PFSK-1 (cell line): ENCODE data around the gene BMPR2.

Experiments used
- POLR2AphosphoS5 ChIP-seq: IDR thresholded peaks from 2 replicates; pipeline ENCODE4 v1.6.1; 2012; ENCODE audit warnings: low read depth, mild to moderate bottlenecking, control low read depth, low read length, moderate library complexity
- REST ChIP-seq, 2 experiments: IDR thresholded peaks; 2 replicates each; pipeline versions ENCODE4 v1.6.1 to v1.8.0; 2011 to 2012; ENCODE audit warnings: low read depth in 2 of 2, low read length in 2 of 2, control low read depth in 1 of 2, inconsistent platforms in 1 of 2, mild to moderate bottlenecking in 1 of 2, moderate library complexity in 1 of 2; ENCODE audit not compliant: insufficient read depth in 1 of 2
- SIN3A ChIP-seq: IDR thresholded peaks from 2 replicates; pipeline ENCODE4 v1.6.1; 2012; ENCODE audit warnings: mild to moderate bottlenecking, low read length, moderate library complexity, borderline replicate concordance; ENCODE audit not compliant: insufficient read depth
- TAF1 ChIP-seq: IDR thresholded peaks from 2 replicates; pipeline ENCODE4 v1.6.1; 2012; ENCODE audit warnings: low read length, control low read depth, borderline replicate concordance; ENCODE audit not compliant: insufficient read depth

GRCh38 chr2:202378662-202379358, 2.7 kb downstream of the BMPR2 start:
- TF ChIP-seq TAF1: no peak
- no peak for TF ChIP-seq POLR2AphosphoS5
- TF ChIP-seq REST (IDR thresholded peaks at IDR 0.05; ENCODE audit: insufficient read depth in 1 of 2, low read depth in 2 of 2, low read length in 2 of 2): no peak
- TF ChIP-seq SIN3A: no peak
